Liver (tissue), 9 donors: ENCODE measurements around the gene LDLRAD3. TPM values are rescaled to one million over a fixed set of nuclear protein-coding genes. Genes with fewer than 3 reads are reported as not detected.

Experiments
- DNase-seq: peaks from one replicate; pipeline ENCODE4 v3.0.0-alpha.2; 2017; ENCODE audit warnings: low spot score
- H3K27ac ChIP-seq, 2 donors: one replicate each; pipeline ENCODE4 v1.7.0; 2013; ENCODE audit warnings: inconsistent platforms in 2 of 2, low read length in 2 of 2, control low read depth in 1 of 2, low read depth in 1 of 2, mild to moderate bottlenecking in 1 of 2
- H3K27me3 ChIP-seq, 4 donors: one replicate each; pipeline versions ENCODE4 v1.6.1 to v1.7.0; 2013; ENCODE audit warnings: low read length in 3 of 4, inconsistent platforms in 1 of 4, mild to moderate bottlenecking in 1 of 4, moderate library complexity in 1 of 4; ENCODE audit not compliant: control insufficient read depth in 4 of 4, insufficient read depth in 4 of 4
- H3K36me3 ChIP-seq, 4 donors: one replicate each; pipeline versions ENCODE4 v1.6.1 to v1.7.0; 2013; ENCODE audit warnings: low read length in 3 of 4, mild to moderate bottlenecking in 3 of 4, low read depth in 1 of 4, moderate library complexity in 1 of 4; ENCODE audit not compliant: control insufficient read depth in 4 of 4, insufficient read depth in 3 of 4
- H3K4me1 ChIP-seq, 4 donors: one replicate each; pipeline versions ENCODE4 v1.6.1 to v1.7.0; 2013; ENCODE audit warnings: low read length in 3 of 4, mild to moderate bottlenecking in 3 of 4, moderate library complexity in 1 of 4; ENCODE audit not compliant: control insufficient read depth in 4 of 4, insufficient read depth in 4 of 4
- H3K4me3 ChIP-seq, 3 donors: one replicate each; pipeline versions ENCODE4 v1.6.1 to v1.7.0; 2013; ENCODE audit warnings: low read length in 3 of 3, control low read depth in 1 of 3, low read depth in 1 of 3, mild to moderate bottlenecking in 1 of 3
- H3K9ac ChIP-seq, 2 donors: one replicate each; pipeline ENCODE4 v1.7.0; 2013; ENCODE audit warnings: low read length in 2 of 2, mild to moderate bottlenecking in 2 of 2, moderate library complexity in 2 of 2, control low read depth in 1 of 2, low read depth in 1 of 2
- H3K9me3 ChIP-seq, 4 donors: one replicate each; pipeline versions ENCODE4 v1.6.1 to v1.7.0; 2013; ENCODE audit warnings: low read length in 3 of 4; ENCODE audit not compliant: control insufficient read depth in 4 of 4
- ATF3 ChIP-seq: IDR thresholded peaks from 2 replicates; pipeline ENCODE4 v1.6.1; 2016; ENCODE audit warnings: antibody characterized with exemption
- CTCF ChIP-seq: fragments of 150-350 bp; IDR thresholded peaks from 2 replicates; pipeline ENCODE4 v1.5.1; 2017; ENCODE audit warnings: improper control_type of control experiment, low read depth, low read length; ENCODE audit not compliant: missing input control
- EGR1 ChIP-seq, 2 donors: IDR thresholded peaks; 2 replicates each; pipeline ENCODE4 v1.6.1; 2016 to 2018; ENCODE audit warnings: antibody characterized with exemption in 2 of 2, low read depth in 2 of 2
- FOXA1 ChIP-seq: IDR thresholded peaks from 2 replicates; pipeline ENCODE4 v1.6.1; 2016; ENCODE audit warnings: antibody characterized with exemption
- FOXA2 ChIP-seq: IDR thresholded peaks from 2 replicates; pipeline ENCODE4 v1.6.1; 2016; ENCODE audit warnings: antibody characterized with exemption
- GABPA ChIP-seq, 2 donors: IDR thresholded peaks in 1 of 2; conservative IDR thresholded peaks in 1 of 2; 2 replicates each; pipeline ENCODE4 v1.6.1; 2016; ENCODE audit warnings: antibody characterized with exemption in 2 of 2, mild to moderate bottlenecking in 1 of 2, moderate library complexity in 1 of 2
- HNF4A ChIP-seq, 2 donors: conservative IDR thresholded peaks; 2 replicates each; pipeline ENCODE4 v1.6.1; 2016; ENCODE audit warnings: antibody characterized with exemption in 2 of 2, mild to moderate bottlenecking in 2 of 2
- HNF4G ChIP-seq: IDR thresholded peaks from 2 replicates; pipeline ENCODE4 v1.6.1; 2016; ENCODE audit warnings: antibody characterized with exemption
- JUND ChIP-seq, 2 donors: IDR thresholded peaks; 2 replicates each; pipeline ENCODE4 v1.6.1; 2016; ENCODE audit warnings: antibody characterized with exemption in 2 of 2
- NR2F2 ChIP-seq: IDR thresholded peaks from 2 replicates; pipeline ENCODE4 v1.6.1; 2016; ENCODE audit warnings: antibody characterized with exemption
- RAD21 ChIP-seq, 2 donors: IDR thresholded peaks; 2 replicates each; pipeline ENCODE4 v1.6.1; 2016; ENCODE audit warnings: antibody characterized with exemption in 2 of 2, mild to moderate bottlenecking in 2 of 2
- RXRA ChIP-seq, 2 donors: IDR thresholded peaks; 2 replicates each; pipeline ENCODE4 v1.6.1; 2017 to 2018; ENCODE audit warnings: antibody characterized with exemption in 2 of 2, mild to moderate bottlenecking in 1 of 2
- SP1 ChIP-seq: IDR thresholded peaks from 2 replicates; pipeline ENCODE4 v1.6.1; 2018; ENCODE audit warnings: antibody characterized with exemption, mild to moderate bottlenecking
- TAF1 ChIP-seq: conservative IDR thresholded peaks from 2 replicates; pipeline ENCODE4 v1.6.1; 2016; ENCODE audit warnings: antibody characterized with exemption, mild to moderate bottlenecking
- YY1 ChIP-seq: IDR thresholded peaks from 2 replicates; pipeline ENCODE4 v1.6.1; 2016; ENCODE audit warnings: antibody characterized with exemption, mild to moderate bottlenecking
- WGBS: extraction: QIAGEN DNeasy Blood & Tissue Kit; methylation state at CpG from one replicate; pipeline ENCODE4 v1.1.7; 2013; 5-methylcytosine and 5-hydroxymethylcytosine counted together
- polyA plus RNA-seq, 2 donors: library from polyadenylated mRNA; stranded (reverse) in 1 of 2; unstranded in 1 of 2; fragments of 200-250 nt in 1 of 2; fragments of >200 nt in 1 of 2; fragmentation: Nextera tagmentation in 1 of 2; extraction: Ambion mirVana in 1 of 2; gene quantifications; one replicate each; pipeline versions ENCODE4 v1.2.1 to v1.2.3, GENCODE V29; 2013 to 2015
- total RNA-seq, 2 donors: library from RNA; depleted of rRNA; stranded (reverse); fragments of >200 nt; gene quantifications; one replicate each; pipeline ENCODE4 v1.2.3, GENCODE V29; 2014
- TF ChIP-seq, protein P1 (sequence below): IDR thresholded peaks from 2 replicates; pipeline ENCODE4 v1.6.1; 2016; ENCODE audit warnings: antibody characterized with exemption
- TF ChIP-seq, protein P2 (sequence below): IDR thresholded peaks from 2 replicates; pipeline ENCODE4 v1.6.1; 2016; ENCODE audit warnings: antibody characterized with exemption, mild to moderate bottlenecking
- TF ChIP-seq, protein P3 (sequence below): IDR thresholded peaks from 2 replicates; pipeline ENCODE4 v1.6.1; 2016; ENCODE audit warnings: antibody characterized with exemption
- donor health status: healthy.
- donor health status: healthy.
- donor health status: healthy.
- donor health status: healthy.
- donor health status: healthy.

LDLRAD3 gene
- total and polyA plus RNA-seq, 4 donors, result 0.75 to 1.3 (median 0.93) TPM

GRCh38 chr11:36210529-36210928 is 266.7 kb downstream of the LDLRAD3 start:
- H3K4me1 ChIP-seq, result no peaks in the 10 kb centered on the region
- no peaks in the 10 kb centered on the region for H3K9me3 ChIP-seq
- H3K36me3 ChIP-seq, result no peaks in the 10 kb centered on the region
- 96% methylated on average over 2 of the region's 2 CpGs for WGBS
- no peaks in the 10 kb centered on the region for H3K27me3 ChIP-seq
- TF ChIP-seq SP1, result no peak
- TF ChIP-seq, protein P1, sequence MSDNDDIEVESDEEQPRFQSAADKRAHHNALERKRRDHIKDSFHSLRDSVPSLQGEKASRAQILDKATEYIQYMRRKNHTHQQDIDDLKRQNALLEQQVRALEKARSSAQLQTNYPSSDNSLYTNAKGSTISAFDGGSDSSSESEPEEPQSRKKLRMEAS, result no peak
- TF ChIP-seq GABPA (IDR thresholded peaks at IDR 0.05 in 1 of 2, conservative IDR thresholded peaks at IDR 0.05 in 1 of 2), result no peak
- no peak for TF ChIP-seq FOXA1
- no peak for TF ChIP-seq RXRA (IDR thresholded peaks at IDR 0.05)
- no peak for TF ChIP-seq RAD21 (IDR thresholded peaks at IDR 0.05)
- no peak for TF ChIP-seq EGR1 (IDR thresholded peaks at IDR 0.05; ENCODE audit: low read depth in 2 of 2)
- TF ChIP-seq, protein P2, sequence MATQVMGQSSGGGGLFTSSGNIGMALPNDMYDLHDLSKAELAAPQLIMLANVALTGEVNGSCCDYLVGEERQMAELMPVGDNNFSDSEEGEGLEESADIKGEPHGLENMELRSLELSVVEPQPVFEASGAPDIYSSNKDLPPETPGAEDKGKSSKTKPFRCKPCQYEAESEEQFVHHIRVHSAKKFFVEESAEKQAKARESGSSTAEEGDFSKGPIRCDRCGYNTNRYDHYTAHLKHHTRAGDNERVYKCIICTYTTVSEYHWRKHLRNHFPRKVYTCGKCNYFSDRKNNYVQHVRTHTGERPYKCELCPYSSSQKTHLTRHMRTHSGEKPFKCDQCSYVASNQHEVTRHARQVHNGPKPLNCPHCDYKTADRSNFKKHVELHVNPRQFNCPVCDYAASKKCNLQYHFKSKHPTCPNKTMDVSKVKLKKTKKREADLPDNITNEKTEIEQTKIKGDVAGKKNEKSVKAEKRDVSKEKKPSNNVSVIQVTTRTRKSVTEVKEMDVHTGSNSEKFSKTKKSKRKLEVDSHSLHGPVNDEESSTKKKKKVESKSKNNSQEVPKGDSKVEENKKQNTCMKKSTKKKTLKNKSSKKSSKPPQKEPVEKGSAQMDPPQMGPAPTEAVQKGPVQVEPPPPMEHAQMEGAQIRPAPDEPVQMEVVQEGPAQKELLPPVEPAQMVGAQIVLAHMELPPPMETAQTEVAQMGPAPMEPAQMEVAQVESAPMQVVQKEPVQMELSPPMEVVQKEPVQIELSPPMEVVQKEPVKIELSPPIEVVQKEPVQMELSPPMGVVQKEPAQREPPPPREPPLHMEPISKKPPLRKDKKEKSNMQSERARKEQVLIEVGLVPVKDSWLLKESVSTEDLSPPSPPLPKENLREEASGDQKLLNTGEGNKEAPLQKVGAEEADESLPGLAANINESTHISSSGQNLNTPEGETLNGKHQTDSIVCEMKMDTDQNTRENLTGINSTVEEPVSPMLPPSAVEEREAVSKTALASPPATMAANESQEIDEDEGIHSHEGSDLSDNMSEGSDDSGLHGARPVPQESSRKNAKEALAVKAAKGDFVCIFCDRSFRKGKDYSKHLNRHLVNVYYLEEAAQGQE, result no peak
- TF ChIP-seq CTCF, result no peak
- TF ChIP-seq YY1, result no peak
- TF ChIP-seq FOXA2, result no peak
- TF ChIP-seq NR2F2, result no peak
- no peak for TF ChIP-seq JUND (IDR thresholded peaks at IDR 0.05)
- no peak for TF ChIP-seq TAF1
- no peak for TF ChIP-seq HNF4A (conservative IDR thresholded peaks at IDR 0.05)
- TF ChIP-seq HNF4G, result no peak
- TF ChIP-seq, protein P3, sequence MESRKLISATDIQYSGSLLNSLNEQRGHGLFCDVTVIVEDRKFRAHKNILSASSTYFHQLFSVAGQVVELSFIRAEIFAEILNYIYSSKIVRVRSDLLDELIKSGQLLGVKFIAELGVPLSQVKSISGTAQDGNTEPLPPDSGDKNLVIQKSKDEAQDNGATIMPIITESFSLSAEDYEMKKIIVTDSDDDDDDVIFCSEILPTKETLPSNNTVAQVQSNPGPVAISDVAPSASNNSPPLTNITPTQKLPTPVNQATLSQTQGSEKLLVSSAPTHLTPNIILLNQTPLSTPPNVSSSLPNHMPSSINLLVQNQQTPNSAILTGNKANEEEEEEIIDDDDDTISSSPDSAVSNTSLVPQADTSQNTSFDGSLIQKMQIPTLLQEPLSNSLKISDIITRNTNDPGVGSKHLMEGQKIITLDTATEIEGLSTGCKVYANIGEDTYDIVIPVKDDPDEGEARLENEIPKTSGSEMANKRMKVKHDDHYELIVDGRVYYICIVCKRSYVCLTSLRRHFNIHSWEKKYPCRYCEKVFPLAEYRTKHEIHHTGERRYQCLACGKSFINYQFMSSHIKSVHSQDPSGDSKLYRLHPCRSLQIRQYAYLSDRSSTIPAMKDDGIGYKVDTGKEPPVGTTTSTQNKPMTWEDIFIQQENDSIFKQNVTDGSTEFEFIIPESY, result no peak
- no peak for TF ChIP-seq ATF3
- DNase-seq, result no peak
- no peak overlapping the region for H3K9ac ChIP-seq
- H3K27ac ChIP-seq, result no peak overlapping the region
- H3K4me3 ChIP-seq, result no peak overlapping the region
